Measurements from ENCODE around the gene INSRR. TPM values are rescaled to one million over a fixed set of nuclear protein-coding genes. Genes with fewer than 3 reads are reported as not detected.
A peak's percentile ranks its signal among the peaks of the same experiment; 100 is the strongest.

The INSRR gene
- total and polyA plus RNA-seq, 9 of the 15 experiments (the other 6 are each of a cell fraction or from before 2014, with no cell fraction given): 0.03 to 0.18 (median 0.06) TPM; not detected in 3

- Histone ChIP-seq H3K4me1 (replicated peaks in 1 of 2; ENCODE audit: control insufficient read depth in 2 of 2, insufficient read depth in 2 of 2, low read length in 2 of 2) (peaks cover 75 to 91% of the 10 kb centered on the region in 2 experiments), H3K27me3 (ENCODE audit: control insufficient read depth in 2 of 2, insufficient read depth in 2 of 2, low read length in 2 of 2) (no peaks in the 10 kb centered on the region), H3K4me3 (peak overlapping the region; percentile 20), H3K36me3 (ENCODE audit: control insufficient read depth, insufficient read depth, low read length) (peaks cover 3% of the 10 kb centered on the region; the same call in 2 of the 3 replicates), H3K79me2 (ENCODE audit: control insufficient read depth, insufficient read depth, low read length) (peaks cover 41% of the 10 kb centered on the region; the same call in 2 of the 3 replicates), H3K4me2 (ENCODE audit: insufficient read depth, low read length) (peak overlapping the region; percentile 79), H2AFZ (ENCODE audit: low read depth, low read length) (peak overlapping the region; percentile 56), H3K9me1 (ENCODE audit: control insufficient read depth, insufficient read depth, low read length) (no peaks in the 10 kb centered on the region), H4K20me1 (replicated peaks; ENCODE audit: control insufficient read depth, insufficient read depth, low read length) (no peaks in the 10 kb centered on the region), H3K9ac (ENCODE audit: insufficient read depth in 1 of 2, low read depth in 2 of 2, low read length in 2 of 2) (peak overlapping the region; percentile 36 to 74; a peak in 3 of 4 replicates), H3K27ac (ENCODE audit: extremely low read depth, low read depth, low read length) (peak overlapping the region; percentile 61; the same call in 2 of the 3 replicates), H3K9me3 (replicated peaks; ENCODE audit: control insufficient read depth, insufficient read depth, low read depth, low read length) (no peaks in the 10 kb centered on the region)
- 0 out of 2 replicates have a peak, but pooled peaks have one; percentile 0 for TF ChIP-seq HDGF (IDR thresholded peaks at IDR 0.05)
- TF ChIP-seq CREBBP (IDR thresholded peaks at IDR 0.05; ENCODE audit: low read depth, low read length): no peak
- TF ChIP-seq, protein P1, sequence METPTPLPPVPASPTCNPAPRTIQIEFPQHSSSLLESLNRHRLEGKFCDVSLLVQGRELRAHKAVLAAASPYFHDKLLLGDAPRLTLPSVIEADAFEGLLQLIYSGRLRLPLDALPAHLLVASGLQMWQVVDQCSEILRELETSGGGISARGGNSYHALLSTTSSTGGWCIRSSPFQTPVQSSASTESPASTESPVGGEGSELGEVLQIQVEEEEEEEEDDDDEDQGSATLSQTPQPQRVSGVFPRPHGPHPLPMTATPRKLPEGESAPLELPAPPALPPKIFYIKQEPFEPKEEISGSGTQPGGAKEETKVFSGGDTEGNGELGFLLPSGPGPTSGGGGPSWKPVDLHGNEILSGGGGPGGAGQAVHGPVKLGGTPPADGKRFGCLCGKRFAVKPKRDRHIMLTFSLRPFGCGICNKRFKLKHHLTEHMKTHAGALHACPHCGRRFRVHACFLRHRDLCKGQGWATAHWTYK (CRISPR knock-in tag; IDR thresholded peaks at IDR 0.05): 0 out of 2 replicates have a peak, but pooled peaks have one; percentile 1
- no peak for TF ChIP-seq SRSF1 (IDR thresholded peaks at IDR 0.05; ENCODE audit: low read depth, low read length)
- 0 out of 2 replicates have a peak, but pooled peaks have one; percentile 0 for TF ChIP-seq OTX1 (CRISPR knock-in tag; IDR thresholded peaks at IDR 0.05)
- peak; percentile 65 for TF ChIP-seq BHLHE40 (IDR thresholded peaks at IDR 0.05; ENCODE audit: low read length)
- 0 out of 2 replicates have a peak, but pooled peaks have one; percentile 58 for TF ChIP-seq ARID3B (CRISPR knock-in tag; IDR thresholded peaks at IDR 0.05; ENCODE audit: borderline replicate concordance)
- 0 out of 2 replicates have a peak, but pooled peaks have one; percentile 0 for TF ChIP-seq TSC22D4 (tag; IDR thresholded peaks at IDR 0.05)
- 0 out of 2 replicates have a peak, but pooled peaks have one; percentile 47 for TF ChIP-seq ZNF695 (CRISPR knock-in tag; IDR thresholded peaks at IDR 0.05)
- CTCF ChIA-PET (ENCODE audit: low intra/inter-chr PET ratio): no interaction called here
- in situ Hi-C loops (cut with MboI) (loop anchor here (5.0 kb wide), 2 partner anchors 61 to 136 kb away; partner anchors contain the start of genes ISG20L2 and METTL25B), intact Hi-C loops (cut with micrococcal nuclease) (loop anchor here (5.0 kb wide), 1 partner anchor 176 kb away; no protein-coding TSS in a partner anchor)
- 38% methylated on average over 7 of the region's 7 CpGs for WGBS (ENCODE audit: insufficient coverage, low coverage, missing lambda C conversion rate)
- BruUV-seq (replicated peaks): no TSS peak
- no peak for ATAC-seq
- no peak for DNase-seq (ENCODE audit: extremely low read depth in 1 of 4, low spot score in 3 of 4)
- no peak for FAIRE-seq
- POLR2A ChIA-PET: interaction anchor here (0.6 kb wide), 2 partner anchors 22 to 137 kb away, joined by 3 to 4 read pairs; no protein-coding TSS in a partner anchor
Observed at GRCh38 chr1:156863631-156864030, 4.7 kb upstream of the INSRR start.

All from K562 (cell line).